GM18507 (cell line): ENCODE results near the gene TTLL10.
"Not testable (repeated sequence)": the region's sequence is repeated elsewhere in the genome, so short reads cannot be mapped to it uniquely, and the experiment has no call there.

Experiments used
- DNase-seq: peaks from one replicate; pipeline ENCODE4 v3.0.0; 2011; ENCODE audit warnings: low read depth; ENCODE audit not compliant: insufficient read length; ENCODE audit errors: extremely low spot score
- FAIRE-seq: peaks from 2 replicates; lab custom pipeline; 2011; peaks lifted over from hg19 to GRCh38; lab: Jason Lieb, UNC

TTLL10 gene

GRCh38 chr1:1168451-1169411 lies 4.9 kb upstream of the TTLL10 start:
- no peak for FAIRE-seq
- no peak for DNase-seq

GRCh38 chr1:1169429-1170214 lies 4.1 kb upstream of the TTLL10 start:
- FAIRE-seq (no peak), DNase-seq (no peak)

- no peak for FAIRE-seq
- DNase-seq: no peak
Measured at GRCh38 chr1:1170215-1171091, 3.2 kb upstream of the TTLL10 start.

GRCh38 chr1:1171161-1171545 lies 2.5 kb upstream of the TTLL10 start:
- no peak for DNase-seq
- FAIRE-seq: peak; percentile 12

GRCh38 chr1:1171546-1172340 lies 1.9 kb upstream of the TTLL10 start:
- DNase-seq: no peak
- no peak for FAIRE-seq

- FAIRE-seq (no peak), DNase-seq (no peak)
Measured at GRCh38 chr1:1173061-1173792, 453 bp upstream of the TTLL10 start.

GRCh38 chr1:1175221-1176062 lies 1.8 kb downstream of the TTLL10 start:
- DNase-seq: no peak
- no peak for FAIRE-seq

GRCh38 chr1:1176063-1176761 lies 2.5 kb downstream of the TTLL10 start:
- not testable (repeated sequence) for FAIRE-seq, DNase-seq

- no peak for DNase-seq
- no peak for FAIRE-seq
Measured at GRCh38 chr1:1176931-1177330, 3.3 kb downstream of the TTLL10 start.

- FAIRE-seq (no peak), DNase-seq (no peak)
Measured at GRCh38 chr1:1177452-1178206, 3.9 kb downstream of the TTLL10 start.

GRCh38 chr1:1178794-1179331 lies 5.2 kb downstream of the TTLL10 start:
- DNase-seq: no peak

GRCh38 chr1:1179346-1179982 lies 5.8 kb downstream of the TTLL10 start:
- DNase-seq (no peak), FAIRE-seq (no peak)

More at GRCh38 chr1:1178794-1179331, 5.2 kb downstream of the TTLL10 start:
- no peak for FAIRE-seq

- no peak for FAIRE-seq
- DNase-seq: no peak
Measured at GRCh38 chr1:1179983-1180861, 6.5 kb downstream of the TTLL10 start.

GRCh38 chr1:1181129-1181937 lies 7.7 kb downstream of the TTLL10 start:
- FAIRE-seq: no peak
- DNase-seq: no peak
